ENCODE data around the gene IFFO2.

DNA sequence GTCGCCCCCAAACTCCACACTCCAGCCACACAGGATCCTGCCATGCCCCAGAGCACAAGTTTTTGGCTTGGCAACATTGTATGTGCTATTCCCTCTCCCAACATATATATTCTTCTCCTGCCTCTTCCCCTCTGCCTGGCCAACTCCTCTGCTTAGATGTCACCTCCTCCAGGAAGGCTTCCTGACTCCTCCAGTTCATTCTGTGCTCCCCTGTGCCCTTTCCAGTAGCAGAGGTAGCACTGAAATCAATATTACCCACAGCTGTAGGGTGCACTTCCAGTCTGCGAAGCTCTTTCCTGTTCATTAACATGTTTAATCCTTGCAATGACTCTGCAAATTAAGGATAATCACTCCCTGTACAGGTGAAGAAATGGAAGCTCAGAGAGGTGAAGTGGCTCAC lies 75.3 kb downstream of the IFFO2 start:
- no peak for TF ChIP-seq ZFX (IDR thresholded peaks at IDR 0.05; ENCODE audit: borderline replicate concordance)
- TF ChIP-seq, protein P1, sequence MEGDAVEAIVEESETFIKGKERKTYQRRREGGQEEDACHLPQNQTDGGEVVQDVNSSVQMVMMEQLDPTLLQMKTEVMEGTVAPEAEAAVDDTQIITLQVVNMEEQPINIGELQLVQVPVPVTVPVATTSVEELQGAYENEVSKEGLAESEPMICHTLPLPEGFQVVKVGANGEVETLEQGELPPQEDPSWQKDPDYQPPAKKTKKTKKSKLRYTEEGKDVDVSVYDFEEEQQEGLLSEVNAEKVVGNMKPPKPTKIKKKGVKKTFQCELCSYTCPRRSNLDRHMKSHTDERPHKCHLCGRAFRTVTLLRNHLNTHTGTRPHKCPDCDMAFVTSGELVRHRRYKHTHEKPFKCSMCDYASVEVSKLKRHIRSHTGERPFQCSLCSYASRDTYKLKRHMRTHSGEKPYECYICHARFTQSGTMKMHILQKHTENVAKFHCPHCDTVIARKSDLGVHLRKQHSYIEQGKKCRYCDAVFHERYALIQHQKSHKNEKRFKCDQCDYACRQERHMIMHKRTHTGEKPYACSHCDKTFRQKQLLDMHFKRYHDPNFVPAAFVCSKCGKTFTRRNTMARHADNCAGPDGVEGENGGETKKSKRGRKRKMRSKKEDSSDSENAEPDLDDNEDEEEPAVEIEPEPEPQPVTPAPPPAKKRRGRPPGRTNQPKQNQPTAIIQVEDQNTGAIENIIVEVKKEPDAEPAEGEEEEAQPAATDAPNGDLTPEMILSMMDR (IDR thresholded peaks at IDR 0.05): no peak

All from 22Rv1 (cell line).